Fibroblast of lung (primary cell): ENCODE measurements around the gene GOLGA3.

Experiments used
- EZH2 ChIP-seq: IDR thresholded peaks from 2 replicates; pipeline ENCODE4 v1.5.1; 2012; ENCODE audit warnings: low read length, control low read depth, mild to moderate bottlenecking; ENCODE audit errors: missing control alignments
- TF ChIP-seq, protein P1 (sequence below), 2 donors: IDR thresholded peaks in 1 of 2; conservative IDR thresholded peaks in 1 of 2; 1 replicate in 1 of 2; 2 replicates in 1 of 2; pipeline ENCODE4 v1.5.1; 2011 to 2012; ENCODE audit warnings: low read length in 2 of 2, control low read depth in 1 of 2, inconsistent platforms in 1 of 2, low read depth in 1 of 2, mild to moderate bottlenecking in 1 of 2

DNA sequence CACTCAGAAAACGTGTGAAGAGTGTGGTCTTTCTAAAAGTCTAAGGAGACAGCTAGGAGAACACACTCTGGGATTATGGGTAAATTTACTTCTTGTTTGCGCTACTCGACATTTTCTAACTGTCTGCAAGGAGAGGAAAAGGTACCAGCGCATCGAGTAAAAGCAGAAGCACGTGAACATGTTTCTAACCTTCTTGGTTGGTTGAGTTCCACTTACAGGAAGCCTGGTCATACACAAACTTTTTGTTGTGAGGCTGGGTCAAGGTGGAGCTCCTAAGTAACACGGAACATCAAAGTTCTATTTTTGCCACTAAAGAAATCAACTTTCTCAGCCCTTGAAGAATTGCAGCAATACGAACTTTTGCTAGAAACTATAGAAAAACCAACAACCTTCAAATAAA, 87.0 kb downstream of the GOLGA3 start:
- TF ChIP-seq, protein P1, sequence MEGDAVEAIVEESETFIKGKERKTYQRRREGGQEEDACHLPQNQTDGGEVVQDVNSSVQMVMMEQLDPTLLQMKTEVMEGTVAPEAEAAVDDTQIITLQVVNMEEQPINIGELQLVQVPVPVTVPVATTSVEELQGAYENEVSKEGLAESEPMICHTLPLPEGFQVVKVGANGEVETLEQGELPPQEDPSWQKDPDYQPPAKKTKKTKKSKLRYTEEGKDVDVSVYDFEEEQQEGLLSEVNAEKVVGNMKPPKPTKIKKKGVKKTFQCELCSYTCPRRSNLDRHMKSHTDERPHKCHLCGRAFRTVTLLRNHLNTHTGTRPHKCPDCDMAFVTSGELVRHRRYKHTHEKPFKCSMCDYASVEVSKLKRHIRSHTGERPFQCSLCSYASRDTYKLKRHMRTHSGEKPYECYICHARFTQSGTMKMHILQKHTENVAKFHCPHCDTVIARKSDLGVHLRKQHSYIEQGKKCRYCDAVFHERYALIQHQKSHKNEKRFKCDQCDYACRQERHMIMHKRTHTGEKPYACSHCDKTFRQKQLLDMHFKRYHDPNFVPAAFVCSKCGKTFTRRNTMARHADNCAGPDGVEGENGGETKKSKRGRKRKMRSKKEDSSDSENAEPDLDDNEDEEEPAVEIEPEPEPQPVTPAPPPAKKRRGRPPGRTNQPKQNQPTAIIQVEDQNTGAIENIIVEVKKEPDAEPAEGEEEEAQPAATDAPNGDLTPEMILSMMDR (conservative IDR thresholded peaks at IDR 0.05 in 1 of 2, IDR thresholded peaks at IDR 0.05 in 1 of 2; ENCODE audit: low read depth in 1 of 2, low read length in 2 of 2), result no peak
- TF ChIP-seq EZH2, result no peak
